Measurements from ENCODE around the gene EGR1.

DNA sequence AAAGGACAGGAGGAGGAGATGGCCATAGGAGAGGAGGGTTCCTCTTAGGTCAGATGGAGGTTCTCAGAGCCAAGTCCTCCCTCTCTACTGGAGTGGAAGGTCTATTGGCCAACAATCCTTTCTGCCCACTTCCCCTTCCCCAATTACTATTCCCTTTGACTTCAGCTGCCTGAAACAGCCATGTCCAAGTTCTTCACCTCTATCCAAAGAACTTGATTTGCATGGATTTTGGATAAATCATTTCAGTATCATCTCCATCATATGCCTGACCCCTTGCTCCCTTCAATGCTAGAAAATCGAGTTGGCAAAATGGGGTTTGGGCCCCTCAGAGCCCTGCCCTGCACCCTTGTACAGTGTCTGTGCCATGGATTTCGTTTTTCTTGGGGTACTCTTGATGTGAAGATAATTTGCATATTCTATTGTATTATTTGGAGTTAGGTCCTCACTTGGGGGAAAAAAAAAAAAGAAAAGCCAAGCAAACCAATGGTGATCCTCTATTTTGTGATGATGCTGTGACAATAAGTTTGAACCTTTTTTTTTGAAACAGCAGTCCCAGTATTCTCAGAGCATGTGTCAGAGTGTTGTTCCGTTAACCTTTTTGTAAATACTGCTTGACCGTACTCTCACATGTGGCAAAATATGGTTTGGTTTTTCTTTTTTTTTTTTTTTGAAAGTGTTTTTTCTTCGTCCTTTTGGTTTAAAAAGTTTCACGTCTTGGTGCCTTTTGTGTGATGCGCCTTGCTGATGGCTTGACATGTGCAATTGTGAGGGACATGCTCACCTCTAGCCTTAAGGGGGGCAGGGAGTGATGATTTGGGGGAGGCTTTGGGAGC lies 3.1 kb downstream of the EGR1 start:
- TF ChIP-seq, protein P1, sequence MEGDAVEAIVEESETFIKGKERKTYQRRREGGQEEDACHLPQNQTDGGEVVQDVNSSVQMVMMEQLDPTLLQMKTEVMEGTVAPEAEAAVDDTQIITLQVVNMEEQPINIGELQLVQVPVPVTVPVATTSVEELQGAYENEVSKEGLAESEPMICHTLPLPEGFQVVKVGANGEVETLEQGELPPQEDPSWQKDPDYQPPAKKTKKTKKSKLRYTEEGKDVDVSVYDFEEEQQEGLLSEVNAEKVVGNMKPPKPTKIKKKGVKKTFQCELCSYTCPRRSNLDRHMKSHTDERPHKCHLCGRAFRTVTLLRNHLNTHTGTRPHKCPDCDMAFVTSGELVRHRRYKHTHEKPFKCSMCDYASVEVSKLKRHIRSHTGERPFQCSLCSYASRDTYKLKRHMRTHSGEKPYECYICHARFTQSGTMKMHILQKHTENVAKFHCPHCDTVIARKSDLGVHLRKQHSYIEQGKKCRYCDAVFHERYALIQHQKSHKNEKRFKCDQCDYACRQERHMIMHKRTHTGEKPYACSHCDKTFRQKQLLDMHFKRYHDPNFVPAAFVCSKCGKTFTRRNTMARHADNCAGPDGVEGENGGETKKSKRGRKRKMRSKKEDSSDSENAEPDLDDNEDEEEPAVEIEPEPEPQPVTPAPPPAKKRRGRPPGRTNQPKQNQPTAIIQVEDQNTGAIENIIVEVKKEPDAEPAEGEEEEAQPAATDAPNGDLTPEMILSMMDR (IDR thresholded peaks at IDR 0.05; ENCODE audit: low read length): no peak
- TF ChIP-seq EZH2 (IDR thresholded peaks at IDR 0.05; ENCODE audit: borderline replicate concordance, low read length): no peak
